Lower lobe of right lung (tissue), 2 donors: ENCODE data around the gene HEXA. TPM values are rescaled to one million over a fixed set of nuclear protein-coding genes. Genes with fewer than 3 reads are reported as not detected.

Experiments used
- ATAC-seq, 2 donors: fragments of 200-7000 bp; cut with Tn5 transposase; one replicate each; pipeline ENCODE4 v1.9.1; 2020 to 2022; ENCODE audit warnings: mild to moderate bottlenecking in 2 of 2, moderate library complexity in 2 of 2
- DNase-seq: peaks from one replicate; pipeline ENCODE4 v3.0.0-alpha.2; 2020
- H3K27ac ChIP-seq: fragments of 200-600 bp; one replicate; pipeline ENCODE4 v1.8.0; 2022
- H3K27me3 ChIP-seq: fragments of 200-600 bp; one replicate; pipeline ENCODE4 v1.8.0; 2022; ENCODE audit warnings: low read depth
- H3K36me3 ChIP-seq: fragments of 200-600 bp; one replicate; pipeline ENCODE4 v1.8.0; 2022; ENCODE audit warnings: mild to moderate bottlenecking
- H3K4me1 ChIP-seq: fragments of 200-600 bp; one replicate; pipeline ENCODE4 v1.8.0; 2022
- H3K4me3 ChIP-seq: fragments of 200-600 bp; one replicate; pipeline ENCODE4 v1.8.0; 2022; ENCODE audit warnings: mild to moderate bottlenecking
- H3K9me3 ChIP-seq: fragments of 200-600 bp; one replicate; pipeline ENCODE4 v1.8.0; 2022
- CTCF ChIP-seq: fragments of 200-600 bp; IDR thresholded peaks from one replicate; pipeline ENCODE4 v1.8.0; 2022; ENCODE audit warnings: antibody characterized with exemption, mild to moderate bottlenecking
- intact Hi-C: fragments of 100-400 bp; cut with DNase I; formaldehyde crosslinking; loops from one replicate; pipeline ENCODE4 v1.11.0; 2022
- total RNA-seq: library from RNA; stranded (reverse); fragmentation: NEBNext Ultra II Directional; extraction: Animal tissue kit (Norgen Biotek cat#: 25700); gene quantifications from one replicate; pipeline ENCODE4 v1.2.1, GENCODE V29; 2021
- donor health status: DM: no; HTN: yes; CAD: no; lungs with severe emphysema.

Gene HEXA
- total RNA-seq, 1 donor from 2014 or later, result 219 TPM

GRCh38 chr15:72338617-72339321 is 37.0 kb downstream of the HEXA start:
- Histone ChIP-seq H3K4me3 (no peak overlapping the region), H3K4me1 (peaks cover 11% of the 10 kb centered on the region), H3K27me3 (no peaks in the 10 kb centered on the region), H3K9me3 (no peaks in the 10 kb centered on the region), H3K36me3 (peaks cover 35% of the 10 kb centered on the region), H3K27ac (peak overlapping the region; percentile 31)
- DNase-seq (no peak), ATAC-seq (peak; percentile 57 to 74)
- intact Hi-C loops, result no loop called here
- TF ChIP-seq CTCF, result no peak

GRCh38 chr15:72338148-72338547 is 37.7 kb downstream of the HEXA start:
- DNase-seq (no peak), ATAC-seq (no peak)
- H3K9me3 ChIP-seq, result no peaks in the 10 kb centered on the region
- peaks cover 29% of the 10 kb centered on the region for H3K36me3 ChIP-seq
- no peak for TF ChIP-seq CTCF
- H3K4me3 ChIP-seq, result no peak overlapping the region
- H3K4me1 ChIP-seq, result peaks cover 11% of the 10 kb centered on the region
- H3K27ac ChIP-seq, result peak overlapping the region; percentile 24
- no peaks in the 10 kb centered on the region for H3K27me3 ChIP-seq
- intact Hi-C loops, result no loop called here

GRCh38 chr15:72334842-72335241 is 41.0 kb downstream of the HEXA start:
- no peaks in the 10 kb centered on the region for H3K27me3 ChIP-seq
- TF ChIP-seq CTCF, result no peak
- peaks cover 21% of the 10 kb centered on the region for H3K36me3 ChIP-seq
- DNase-seq, result no peak
- no peak for ATAC-seq
- H3K27ac ChIP-seq, result no peak overlapping the region
- intact Hi-C loops, result no loop called here
- peaks cover 10% of the 10 kb centered on the region for H3K4me1 ChIP-seq
- no peaks in the 10 kb centered on the region for H3K9me3 ChIP-seq
- no peak overlapping the region for H3K4me3 ChIP-seq

- intact Hi-C loops, result no loop called here
- no peak for TF ChIP-seq CTCF
- Histone ChIP-seq H3K27me3 (no peaks in the 10 kb centered on the region), H3K36me3 (peaks cover 15% of the 10 kb centered on the region), H3K27ac (no peak overlapping the region), H3K4me1 (no peaks in the 10 kb centered on the region), H3K9me3 (no peaks in the 10 kb centered on the region), H3K4me3 (no peak overlapping the region)
- ATAC-seq, result no peak
- no peak for DNase-seq
These were observed 44.8 kb downstream of the HEXA start for GRCh38 chr15:72331021-72331420.

GRCh38 chr15:72323752-72324151 is 52.1 kb downstream of the HEXA start:
- Histone ChIP-seq H3K4me1 (peaks cover 12% of the 10 kb centered on the region), H3K27ac (no peak overlapping the region), H3K36me3 (peaks cover 15% of the 10 kb centered on the region), H3K27me3 (no peaks in the 10 kb centered on the region), H3K4me3 (no peak overlapping the region), H3K9me3 (no peaks in the 10 kb centered on the region)
- no peak for ATAC-seq
- TF ChIP-seq CTCF, result no peak
- intact Hi-C loops, result no loop called here
- no peak for DNase-seq
